HG03565 (cell line): ENCODE data around the gene GTF2H3.

Source experiments
- ATAC-seq: cut with Tn5 transposase; IDR thresholded peaks from one replicate; pipeline ENCODE4 v1.9.1; 2021; ENCODE audit warnings: mild to moderate bottlenecking, moderate library complexity; ENCODE audit not compliant: unreplicated experiment

Gene GTF2H3

GRCh38 chr12:123705935-123706334 is 72.3 kb downstream of the GTF2H3 start:
- no peak for ATAC-seq

- ATAC-seq = no peak
These were observed 73.8 kb downstream of the GTF2H3 start for GRCh38 chr12:123707466-123707865.
